C4-2B (cell line): Measurements from ENCODE around the gene GALNT17.

Experiments
- CTCF ChIP-seq: fragments of 450-650 bp; conservative IDR thresholded peaks from 2 replicates; pipeline ENCODE4 v1.5.1; 2017; ENCODE audit warnings: mild to moderate bottlenecking
- ZFX ChIP-seq: fragments of 450-650 bp; IDR thresholded peaks from 2 replicates; pipeline ENCODE4 v1.6.1; 2017

- TF ChIP-seq CTCF (peak; percentile 91), ZFX (no peak)
Measured at GRCh38 chr7:71735961-71736556, 604.1 kb downstream of the GALNT17 start.
